BLaER1 (cell line): ENCODE data around the gene SEMA4D.

Experiments
- H3K27ac ChIP-seq: shearing (Covaris generic); formaldehyde crosslinking; 2 replicates; pipeline ENCODE4 v1.8.1; 2022
- H3K27me3 ChIP-seq: shearing (Covaris generic); formaldehyde crosslinking; 2 replicates; pipeline ENCODE4 v1.8.1; 2022
- H3K36me3 ChIP-seq: shearing (Covaris generic); formaldehyde crosslinking; 2 replicates; pipeline ENCODE4 v1.8.1; 2022
- H3K4me1 ChIP-seq: shearing (Covaris generic); formaldehyde crosslinking; 2 replicates; pipeline ENCODE4 v1.8.1; 2022
- H3K4me2 ChIP-seq: shearing (Covaris generic); formaldehyde crosslinking; 2 replicates; pipeline ENCODE4 v1.8.1; 2022
- H3K4me3 ChIP-seq: shearing (Covaris generic); formaldehyde crosslinking; 2 replicates; pipeline ENCODE4 v1.8.1; 2022
- H3K9ac ChIP-seq: shearing (Covaris generic); formaldehyde crosslinking; 2 replicates; pipeline ENCODE4 v1.8.1; 2022
- H3K9me3 ChIP-seq: shearing (Covaris generic); formaldehyde crosslinking; 2 replicates; pipeline ENCODE4 v1.8.1; 2022
- H4K20me1 ChIP-seq: shearing (Covaris generic); formaldehyde crosslinking; 2 replicates; pipeline ENCODE4 v1.8.1; 2022
- Cebpa-rat ChIP-seq: shearing (Covaris generic); IDR thresholded peaks from 2 replicates; pipeline ENCODE4 v1.8.1; 2022

Gene SEMA4D

DNA sequence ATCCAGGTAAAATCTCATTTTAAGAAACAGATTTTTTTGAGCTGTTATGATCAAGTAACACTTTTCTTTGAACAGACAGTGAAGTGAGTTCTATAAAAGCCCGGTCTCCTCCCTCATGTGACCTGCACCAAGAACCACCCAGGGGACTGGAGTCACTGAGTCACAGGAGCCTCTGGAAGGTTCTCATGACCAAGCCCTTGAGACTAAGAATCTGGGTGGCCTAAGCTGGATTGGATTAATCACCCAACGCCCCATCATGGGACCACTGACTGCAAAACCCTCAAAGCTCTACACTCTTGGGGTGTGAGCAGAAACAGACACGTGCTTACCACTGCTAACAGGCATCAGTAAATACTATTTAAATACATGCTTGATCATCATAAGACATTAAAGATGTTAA lies 131.2 kb downstream of the SEMA4D start:
- Histone ChIP-seq H3K9ac (no peak overlapping the region), H3K4me2 (no peak overlapping the region), H4K20me1 (0 out of 2 replicates have a peak, but pooled peaks cover 11% of the 10 kb centered on the region), H3K36me3 (peaks cover 27% of the 10 kb centered on the region), H3K27ac (no peak overlapping the region), H3K27me3 (no peaks in the 10 kb centered on the region), H3K4me1 (no peaks in the 10 kb centered on the region), H3K4me3 (no peak overlapping the region), H3K9me3 (no peaks in the 10 kb centered on the region)
- no peak for TF ChIP-seq Cebpa-rat

DNA sequence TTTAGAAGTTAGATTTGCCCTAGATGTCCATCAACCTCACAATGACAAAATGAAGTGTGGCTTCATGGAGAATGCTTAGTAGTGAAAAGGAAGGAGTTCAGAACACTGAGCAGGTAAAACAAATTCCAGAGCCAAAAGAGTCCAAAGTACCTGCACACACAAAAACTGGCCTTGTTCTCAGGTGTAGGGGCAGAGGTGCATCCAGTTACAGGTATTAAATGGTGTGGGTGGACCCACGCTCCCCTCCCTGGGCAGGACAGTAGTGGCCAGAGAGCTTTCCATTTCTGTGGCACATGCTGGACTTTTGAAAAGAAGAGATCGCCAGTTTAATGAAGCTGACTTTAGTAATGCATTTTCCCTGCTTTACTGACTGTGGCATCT lies 132.4 kb downstream of the SEMA4D start:
- no peaks in the 10 kb centered on the region for H3K9me3 ChIP-seq

DNA sequence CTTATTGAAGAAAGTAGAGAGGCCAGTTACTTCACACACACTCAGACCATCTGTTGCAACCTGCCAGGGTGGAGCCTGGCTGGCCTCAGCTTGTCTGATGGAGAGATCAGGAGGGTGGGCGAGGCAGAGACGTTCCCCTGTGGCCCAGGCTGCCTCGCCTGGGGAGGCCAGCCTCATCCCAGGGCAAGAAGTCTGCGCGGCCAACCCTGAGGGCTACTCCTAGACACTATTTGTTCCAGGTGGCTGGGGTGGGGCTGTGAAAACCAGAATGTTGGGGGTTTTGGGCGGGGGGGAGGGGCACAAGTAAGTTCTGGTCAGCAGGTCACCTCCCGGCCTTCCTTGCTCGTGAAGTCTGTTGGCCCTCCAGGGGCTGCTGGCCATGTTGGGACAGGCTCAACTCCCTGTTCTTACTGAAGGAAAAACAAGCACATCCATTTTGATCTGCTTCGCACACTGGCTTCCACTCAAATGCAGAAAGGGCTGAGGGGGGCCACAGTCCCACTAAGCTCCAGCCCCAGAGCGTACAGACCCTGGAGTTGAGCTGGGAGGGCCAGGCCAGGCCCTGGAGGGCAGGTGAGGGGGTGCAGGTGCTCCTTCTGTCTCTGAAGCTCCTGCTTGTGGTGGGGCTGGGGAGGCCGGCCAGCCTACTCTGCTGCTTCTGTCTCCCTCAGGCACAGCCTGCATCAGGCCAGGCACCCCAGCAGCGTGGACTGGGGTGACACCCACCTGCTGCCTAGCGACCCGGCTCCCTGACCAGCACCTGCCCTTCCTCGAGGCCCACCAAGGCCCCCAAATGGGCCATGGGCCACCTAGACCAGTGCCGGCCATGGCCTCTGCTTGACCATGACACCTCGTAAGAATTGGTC lies 133.0 kb downstream of the SEMA4D start:
- Histone ChIP-seq H3K27me3 (no peaks in the 10 kb centered on the region), H3K27ac (no peak overlapping the region), H4K20me1 (peaks cover 22% of the 10 kb centered on the region; the same call in 1 of the 2 replicates), H3K36me3 (peaks cover 45% of the 10 kb centered on the region), H3K4me2 (no peak overlapping the region), H3K9ac (no peak overlapping the region), H3K9me3 (no peaks in the 10 kb centered on the region), H3K4me1 (no peaks in the 10 kb centered on the region), H3K4me3 (no peak overlapping the region)
- TF ChIP-seq Cebpa-rat = no peak

More for the DNA sequence above, 132.4 kb downstream of the SEMA4D start:
- peaks cover 16% of the 10 kb centered on the region; the same call in 1 of the 2 replicates for H4K20me1 ChIP-seq
- H3K4me1 ChIP-seq = no peaks in the 10 kb centered on the region
- no peak overlapping the region for H3K9ac ChIP-seq
- peaks cover 39% of the 10 kb centered on the region for H3K36me3 ChIP-seq
- H3K27ac ChIP-seq = no peak overlapping the region
- H3K4me3 ChIP-seq = no peak overlapping the region
- H3K27me3 ChIP-seq = no peaks in the 10 kb centered on the region
- no peak for TF ChIP-seq Cebpa-rat
- H3K4me2 ChIP-seq = no peak overlapping the region

DNA sequence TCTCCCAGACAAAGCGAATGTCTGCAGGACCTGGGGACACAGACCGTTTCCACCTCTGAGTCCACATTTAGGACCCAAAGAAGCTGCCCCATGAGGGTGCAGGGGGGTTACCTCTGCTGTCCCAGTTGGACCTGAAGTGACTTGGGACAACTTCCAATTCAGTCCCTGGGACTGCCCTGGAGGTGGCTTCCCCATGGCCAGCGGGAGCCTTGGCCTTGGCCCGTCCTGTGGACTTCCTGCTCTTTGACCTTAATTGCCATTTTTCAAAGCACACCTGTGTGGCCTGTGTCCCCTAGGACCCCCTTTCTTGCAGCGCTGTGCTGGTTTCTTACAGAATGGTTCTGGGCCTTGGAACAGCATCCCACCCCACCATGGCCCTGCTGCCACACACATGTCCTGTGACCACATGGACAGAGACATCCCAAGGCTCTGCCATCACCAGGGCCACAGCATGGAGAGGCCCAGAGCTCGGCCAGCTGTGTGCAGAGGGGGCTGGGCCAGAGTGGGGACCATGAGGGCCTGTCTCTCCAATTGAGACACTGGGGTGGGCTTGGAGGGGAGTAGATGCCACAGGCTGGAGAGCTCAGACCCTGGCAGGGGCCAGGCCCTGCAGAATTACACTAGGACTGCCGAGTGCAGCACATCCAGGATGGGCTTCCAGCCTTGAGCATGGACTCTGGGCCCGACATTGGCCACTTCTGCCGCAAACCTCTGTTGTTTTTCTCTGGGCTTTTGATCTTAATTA lies 133.8 kb downstream of the SEMA4D start:
- Histone ChIP-seq H3K4me2 (no peak overlapping the region), H3K27ac (no peak overlapping the region), H3K9me3 (no peaks in the 10 kb centered on the region), H3K4me3 (no peak overlapping the region), H3K9ac (no peak overlapping the region), H3K36me3 (peaks cover 53% of the 10 kb centered on the region), H3K4me1 (no peaks in the 10 kb centered on the region), H3K27me3 (no peaks in the 10 kb centered on the region), H4K20me1 (peaks cover 26% of the 10 kb centered on the region; the same call in 1 of the 2 replicates)
- TF ChIP-seq Cebpa-rat = no peak

DNA sequence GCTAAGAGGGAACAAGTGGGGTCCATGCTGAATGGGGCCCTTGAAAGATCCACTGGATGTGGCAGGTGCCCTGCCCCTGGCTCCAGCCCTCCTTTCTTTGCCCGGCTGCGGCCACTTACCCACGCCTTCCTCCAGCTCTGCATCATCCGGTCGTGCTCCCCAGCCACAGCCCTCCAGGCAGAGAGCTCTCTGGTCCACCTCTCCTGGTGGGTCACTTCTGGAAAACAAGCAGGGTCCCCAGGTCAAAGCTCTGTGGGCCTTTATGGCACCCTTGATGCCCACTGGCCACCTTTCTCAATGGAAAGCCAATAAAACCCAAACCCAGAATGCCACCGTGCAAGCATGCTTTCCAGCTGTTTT lies 134.6 kb downstream of the SEMA4D start:
- peaks cover 26% of the 10 kb centered on the region; the same call in 1 of the 2 replicates for H4K20me1 ChIP-seq
- no peak overlapping the region for H3K4me3 ChIP-seq
- TF ChIP-seq Cebpa-rat = no peak
- H3K9ac ChIP-seq = no peak overlapping the region
- H3K27me3 ChIP-seq = no peaks in the 10 kb centered on the region
- no peaks in the 10 kb centered on the region for H3K4me1 ChIP-seq
- H3K9me3 ChIP-seq = no peaks in the 10 kb centered on the region
- H3K27ac ChIP-seq = no peak overlapping the region
- H3K36me3 ChIP-seq = peaks cover 61% of the 10 kb centered on the region
- no peak overlapping the region for H3K4me2 ChIP-seq

DNA sequence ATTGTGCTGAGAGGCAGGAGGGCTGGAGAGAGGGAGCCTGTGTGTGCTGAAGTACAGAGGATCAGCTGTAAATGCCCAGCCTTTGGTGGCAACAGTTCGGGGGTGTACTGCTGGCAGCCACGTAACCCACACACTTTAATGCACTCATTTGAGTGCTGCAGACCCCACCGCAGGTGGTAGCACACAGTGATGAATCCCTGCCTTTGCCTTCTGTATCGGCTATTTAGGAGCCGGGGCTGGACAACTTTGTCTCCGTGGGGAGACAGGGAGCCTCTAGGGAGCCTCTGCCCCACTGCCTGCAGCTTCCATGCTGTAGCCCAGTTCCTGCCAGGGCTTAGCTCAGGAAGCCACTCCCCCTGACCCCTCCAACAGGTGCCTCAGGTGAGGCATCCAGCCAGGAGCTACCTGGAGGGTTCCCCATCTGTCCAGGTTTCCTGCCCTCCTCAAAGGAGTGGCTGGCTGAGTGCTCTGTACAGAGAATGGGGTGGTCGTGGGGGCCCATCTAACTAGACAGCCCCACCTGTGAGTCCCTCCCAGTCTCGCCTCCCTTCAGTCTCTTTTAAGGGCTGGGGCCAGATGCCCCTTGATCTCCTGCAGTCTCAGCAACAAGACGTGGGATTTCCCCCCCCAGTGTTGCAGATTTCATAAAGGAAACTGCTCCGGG lies 135.1 kb downstream of the SEMA4D start:
- peaks cover 31% of the 10 kb centered on the region; the same call in 1 of the 2 replicates for H4K20me1 ChIP-seq
- H3K4me1 ChIP-seq = no peaks in the 10 kb centered on the region
- no peak overlapping the region for H3K27ac ChIP-seq
- no peaks in the 10 kb centered on the region for H3K27me3 ChIP-seq
- no peak for TF ChIP-seq Cebpa-rat
- H3K4me2 ChIP-seq = no peak overlapping the region
- H3K9me3 ChIP-seq = no peaks in the 10 kb centered on the region
- peaks cover 66% of the 10 kb centered on the region for H3K36me3 ChIP-seq
- no peak overlapping the region for H3K4me3 ChIP-seq
- no peak overlapping the region for H3K9ac ChIP-seq

DNA sequence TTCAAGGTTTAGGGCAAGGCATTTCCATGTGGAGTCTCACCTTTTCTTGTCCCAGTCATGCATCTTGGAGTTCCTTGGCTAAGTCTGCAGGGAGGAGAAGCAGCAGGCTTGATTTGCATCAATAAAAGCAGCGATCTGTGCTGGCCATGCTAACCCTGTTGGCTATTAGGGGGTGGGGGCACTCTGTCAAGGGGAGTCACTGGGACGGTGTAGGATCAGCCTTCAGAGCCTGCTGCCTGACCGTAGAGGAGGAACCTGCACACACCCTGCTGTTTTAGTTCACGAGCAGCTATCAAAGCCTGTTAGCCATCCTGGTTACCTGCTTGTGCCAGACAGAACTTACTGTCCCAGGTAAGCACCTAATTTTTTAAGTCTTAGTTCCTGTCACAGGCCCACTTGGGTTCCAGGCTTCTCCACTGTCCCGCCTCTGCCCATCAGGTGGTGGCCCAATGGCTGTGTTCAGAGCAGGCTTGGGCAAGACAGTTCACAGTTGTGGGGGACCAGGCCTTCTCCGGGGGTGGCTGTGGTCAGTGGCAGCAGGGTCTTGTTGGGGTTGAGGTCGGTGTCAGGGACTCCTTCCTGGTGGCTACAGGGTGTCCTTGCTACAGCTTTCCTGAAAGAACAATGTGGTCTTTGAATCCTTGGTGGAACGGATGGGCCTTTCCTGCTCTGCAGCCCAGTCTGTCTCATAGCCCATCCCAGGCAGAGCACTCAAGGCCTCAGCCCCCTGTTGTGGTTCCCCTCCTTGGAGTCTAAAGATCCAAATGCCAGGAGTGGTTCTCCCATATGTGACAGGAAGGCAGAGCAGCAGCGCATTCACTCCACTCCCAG lies 135.9 kb downstream of the SEMA4D start:
- no peak overlapping the region for H3K4me2 ChIP-seq
- no peak overlapping the region for H3K9ac ChIP-seq
- H3K9me3 ChIP-seq = no peaks in the 10 kb centered on the region

DNA sequence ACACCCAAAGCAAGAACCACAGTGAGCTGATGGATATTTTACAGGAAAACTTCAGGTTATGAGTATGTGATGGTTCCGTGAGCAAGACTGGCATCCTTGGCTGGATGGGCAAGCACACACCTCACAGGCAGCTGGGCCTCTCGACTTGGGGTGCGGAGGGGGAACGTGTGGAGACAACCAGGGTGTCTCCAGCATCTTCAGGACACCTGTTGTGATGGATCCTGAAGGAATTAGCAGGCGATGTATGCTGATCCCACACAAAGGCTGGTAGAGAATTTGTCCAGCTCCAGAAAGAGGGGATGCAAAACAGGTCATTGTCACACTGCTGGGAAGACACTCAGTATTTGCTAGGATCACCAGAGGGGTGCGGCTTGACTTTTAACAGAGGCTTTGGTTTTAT lies 136.9 kb downstream of the SEMA4D start:
- H3K9me3 ChIP-seq = no peaks in the 10 kb centered on the region
- H4K20me1 ChIP-seq = peaks cover 47% of the 10 kb centered on the region
- no peak overlapping the region for H3K9ac ChIP-seq
- peaks cover 83% of the 10 kb centered on the region for H3K36me3 ChIP-seq
- no peak overlapping the region for H3K27ac ChIP-seq
- no peaks in the 10 kb centered on the region for H3K4me1 ChIP-seq
- H3K4me3 ChIP-seq = no peak overlapping the region
- no peaks in the 10 kb centered on the region for H3K27me3 ChIP-seq
- no peak overlapping the region for H3K4me2 ChIP-seq
- no peak for TF ChIP-seq Cebpa-rat

More for the DNA sequence above, 135.9 kb downstream of the SEMA4D start:
- peaks cover 37% of the 10 kb centered on the region; the same call in 1 of the 2 replicates for H4K20me1 ChIP-seq
- no peaks in the 10 kb centered on the region for H3K4me1 ChIP-seq
- no peak overlapping the region for H3K4me3 ChIP-seq
- H3K27me3 ChIP-seq = no peaks in the 10 kb centered on the region
- peaks cover 73% of the 10 kb centered on the region for H3K36me3 ChIP-seq
- TF ChIP-seq Cebpa-rat = no peak
- H3K27ac ChIP-seq = no peak overlapping the region

DNA sequence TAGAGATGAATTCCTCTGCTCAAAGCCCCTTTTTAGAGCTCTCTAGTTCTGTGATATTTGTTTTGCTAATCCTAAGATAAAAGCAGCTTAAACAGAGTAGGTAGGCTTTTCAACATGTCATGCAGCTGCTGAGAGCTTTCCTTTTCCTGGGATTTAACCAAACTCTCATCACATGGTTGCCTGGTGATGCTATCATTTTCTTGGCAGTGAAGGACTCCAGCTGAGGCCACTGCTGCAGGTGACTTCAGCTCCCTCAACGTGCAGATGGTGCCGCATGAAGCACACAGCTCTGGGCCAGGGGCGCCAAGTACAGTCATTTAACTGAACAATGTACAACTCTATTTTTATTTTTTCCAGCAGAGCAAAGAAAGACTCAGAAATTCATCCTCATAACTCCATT lies 137.4 kb downstream of the SEMA4D start:
- H3K9me3 ChIP-seq = no peaks in the 10 kb centered on the region
- TF ChIP-seq Cebpa-rat = no peak
- H3K9ac ChIP-seq = no peak overlapping the region
- peaks cover 89% of the 10 kb centered on the region for H3K36me3 ChIP-seq
- no peak overlapping the region for H3K4me3 ChIP-seq
- no peak overlapping the region for H3K4me2 ChIP-seq
- no peak overlapping the region for H3K27ac ChIP-seq
- H3K4me1 ChIP-seq = no peaks in the 10 kb centered on the region
- no peaks in the 10 kb centered on the region for H3K27me3 ChIP-seq
- peaks cover 52% of the 10 kb centered on the region for H4K20me1 ChIP-seq
